HCT116 (cell line): Measurements from ENCODE around the gene UBE2H. TPM values are rescaled to one million over a fixed set of nuclear protein-coding genes. Genes with fewer than 3 reads are reported as not detected.

Experiments
- ATAC-seq: fragments of 200-7000 bp; cut with Tn5 transposase; 2 replicates; pipeline ENCODE4 v1.9.1; 2020; ENCODE audit warnings: mild to moderate bottlenecking, moderate library complexity
- BruUV-seq: library from RNA; stranded (reverse); fragments of 400-500 nt; replicated peaks from 2 replicates; lab custom pipeline; 2021; lab: Mats Ljungman, UMichigan
- CTCF ChIA-PET: fragments of 300-600 bp; sonication (Branson Sonifier 250); formaldehyde crosslinking; loops from one replicate; lab custom pipeline; 2021; ENCODE audit warnings: antibody characterized with exemption; lab: Charles Lee
- POLR2A ChIA-PET: fragments of 300-600, 350-600 bp; sonication (Branson Sonifier 250); formaldehyde crosslinking; loops from one replicate; lab custom pipeline; 2021; ENCODE audit warnings: antibody characterized with exemption; lab: Charles Lee
- RAD21 ChIA-PET, 2 experiments: fragments of 300-600 bp; sonication (Branson Sonifier 250); formaldehyde crosslinking; loops; one replicate each; lab custom pipeline; 2023; ENCODE audit warnings: low total read pairs in 2 of 2; ENCODE audit not compliant: uncharacterized antibody in 2 of 2, unreplicated experiment in 2 of 2, low non-redundant PET in 1 of 2; lab: Charles Lee
- DNase-seq: peaks from one replicate; pipeline ENCODE4 v3.0.0-alpha.2; 2010; ENCODE audit warnings: low read depth, low spot score
- H2AFZ ChIP-seq: fragments of 200-600 bp; shearing (Covaris generic), sonication (generic); 2 replicates; pipeline ENCODE4 v1.6.1; 2017; ENCODE audit warnings: low read depth, mixed run types, mixed read lengths, antibody characterized with exemption, low read length; ENCODE audit not compliant: poor library complexity, severe bottlenecking
- H3K27ac ChIP-seq: 2 replicates; pipeline ENCODE4 v1.5.1; 2012; ENCODE audit warnings: low read depth, low read length
- H3K27me3 ChIP-seq: fragments of 200-600 bp; sonication (generic); 2 replicates; pipeline ENCODE4 v1.6.1; 2016; ENCODE audit warnings: mixed run types, low read length, mixed read lengths; ENCODE audit not compliant: insufficient read depth
- H3K36me3 ChIP-seq, 2 experiments: fragments of 200-500 bp in 1 of 2; fragments of 200-600 bp in 1 of 2; sonication (Bioruptor generic) in 1 of 2; sonication (generic) in 1 of 2; 2 replicates each; pipeline versions ENCODE4 v1.5.1 to v1.6.1; 2014 to 2016; ENCODE audit warnings: low read length in 2 of 2, inconsistent platforms in 1 of 2, mixed read lengths in 1 of 2, mixed run types in 1 of 2; ENCODE audit not compliant: insufficient read depth in 2 of 2, control insufficient read depth in 1 of 2
- H3K4me1 ChIP-seq, 2 experiments: fragments of 200-600 bp in 1 of 2; sonication (generic) in 1 of 2; 2 replicates each; pipeline versions ENCODE4 v1.5.1 to v1.6.1; 2012 to 2017; ENCODE audit warnings: low read length in 2 of 2, inconsistent platforms in 1 of 2, mild to moderate bottlenecking in 1 of 2, mixed read lengths in 1 of 2, mixed run types in 1 of 2, moderate library complexity in 1 of 2; ENCODE audit not compliant: insufficient read depth in 2 of 2, control insufficient read depth in 1 of 2
- H3K4me2 ChIP-seq: fragments of 200-600 bp; sonication (generic); 2 replicates; pipeline ENCODE4 v1.6.1; 2017; ENCODE audit warnings: mixed run types, low read length, mixed read lengths
- H3K4me3 ChIP-seq, 2 experiments: fragments of 200-600 bp in 1 of 2; sonication (generic) in 1 of 2; replicated peaks in 1 of 2; 2 replicates each; pipeline ENCODE4 v1.5.1; 2011 to 2016; ENCODE audit warnings: low read length in 2 of 2, control low read depth in 1 of 2, low read depth in 1 of 2, mild to moderate bottlenecking in 1 of 2, mixed read lengths in 1 of 2, mixed run types in 1 of 2
- H3K79me2 ChIP-seq: fragments of 200-600 bp; sonication (generic); 2 replicates; pipeline ENCODE4 v1.6.1; 2017; ENCODE audit warnings: mild to moderate bottlenecking, mixed run types, low read length, moderate library complexity, mixed read lengths; ENCODE audit not compliant: insufficient read depth
- H3K9ac ChIP-seq: fragments of 200-600 bp; sonication (generic); 2 replicates; pipeline ENCODE4 v1.6.1; 2016; ENCODE audit warnings: low read length, mixed read lengths
- H3K9me2 ChIP-seq: fragments of 200-600 bp; sonication (generic), shearing (Covaris generic); 2 replicates; pipeline ENCODE4 v1.6.1; 2017; ENCODE audit warnings: mixed run types, mild to moderate bottlenecking, moderate library complexity; ENCODE audit not compliant: insufficient read depth
- H3K9me3 ChIP-seq, 2 experiments: fragments of 200-500 bp in 1 of 2; fragments of 200-600 bp in 1 of 2; sonication (Bioruptor generic) in 1 of 2; sonication (generic) in 1 of 2; 2 replicates each; pipeline ENCODE4 v1.6.1; 2014 to 2017; ENCODE audit warnings: low read length in 2 of 2, mixed read lengths in 2 of 2, inconsistent platforms in 1 of 2, low read depth in 1 of 2, mild to moderate bottlenecking in 1 of 2, mixed run types in 1 of 2, moderate library complexity in 1 of 2; ENCODE audit not compliant: control insufficient read depth in 1 of 2, insufficient read depth in 1 of 2
- H4K20me1 ChIP-seq: fragments of 200-600 bp; sonication (generic), shearing (Covaris generic); 2 replicates; pipeline ENCODE4 v1.6.1; 2017; ENCODE audit warnings: mixed run types, mild to moderate bottlenecking, moderate library complexity; ENCODE audit not compliant: insufficient read depth
- ATF3 ChIP-seq: IDR thresholded peaks from 2 replicates; pipeline ENCODE4 v1.6.1; 2012
- CBX3 ChIP-seq: IDR thresholded peaks from 2 replicates; pipeline ENCODE4 v1.6.1; 2012; ENCODE audit warnings: low read depth
- CEBPB ChIP-seq: IDR thresholded peaks from 2 replicates; pipeline ENCODE4 v1.6.1; 2012; ENCODE audit warnings: low read depth
- EGR1 ChIP-seq: IDR thresholded peaks from 2 replicates; pipeline ENCODE4 v1.6.1; 2012; ENCODE audit warnings: low read depth
- EZH2 ChIP-seq: fragments of 200-600 bp; sonication (generic); IDR thresholded peaks from 2 replicates; pipeline ENCODE4 v1.6.1; 2017; ENCODE audit warnings: antibody characterized with exemption, mixed run types
- FOSL1 ChIP-seq: IDR thresholded peaks from 2 replicates; pipeline ENCODE4 v1.6.1; 2012; ENCODE audit warnings: low read depth
- MAX ChIP-seq: IDR thresholded peaks from 2 replicates; pipeline ENCODE4 v1.6.1; 2012
- POLR2A ChIP-seq: IDR thresholded peaks from 2 replicates; pipeline ENCODE4 v1.7.0; 2011; ENCODE audit warnings: borderline replicate concordance; ENCODE audit not compliant: insufficient read depth, insufficient read length; ENCODE audit errors: extremely low read depth
- REST ChIP-seq: IDR thresholded peaks from 2 replicates; pipeline ENCODE4 v1.6.1; 2012; ENCODE audit warnings: low read depth
- SIN3A ChIP-seq: IDR thresholded peaks from 2 replicates; pipeline ENCODE4 v1.6.1; 2012; ENCODE audit warnings: low read depth
- SP1 ChIP-seq: IDR thresholded peaks from 2 replicates; pipeline ENCODE4 v1.6.1; 2012; ENCODE audit warnings: low read depth
- SRF ChIP-seq: IDR thresholded peaks from 2 replicates; pipeline ENCODE4 v1.6.1; 2012; ENCODE audit warnings: low read depth
- TCF7L2 ChIP-seq: IDR thresholded peaks from 2 replicates; pipeline ENCODE4 v1.7.0; 2011; ENCODE audit warnings: borderline replicate concordance, inconsistent platforms; ENCODE audit not compliant: insufficient read depth, insufficient read length; ENCODE audit errors: extremely low read depth
- YY1 ChIP-seq: IDR thresholded peaks from 2 replicates; pipeline ENCODE4 v1.6.1; 2011; ENCODE audit warnings: low read length, low read depth, moderate library complexity, mild to moderate bottlenecking; ENCODE audit not compliant: insufficient replicate concordance; ENCODE audit errors: extremely low read depth
- ZFX ChIP-seq: fragments of 450-650 bp; IDR thresholded peaks from 2 replicates; pipeline ENCODE4 v1.6.1; 2017
- ZNF274 ChIP-seq: fragments of 200-500 bp; sonication (Bioruptor generic); IDR thresholded peaks from 2 replicates; pipeline ENCODE4 v1.6.1; 2014; ENCODE audit warnings: mild to moderate bottlenecking, low read depth, low read length, inconsistent platforms
- intact Hi-C: fragments of 100-400 bp; cut with micrococcal nuclease; formaldehyde crosslinking; loops from 2 replicates; pipeline ENCODE4 v1.10.0; 2022
- total RNA-seq: library from RNA; stranded (reverse); gene quantifications from one replicate; pipeline ENCODE4 v1.2.1, GENCODE V29; 2021; ENCODE audit not compliant: unreplicated experiment

UBE2H gene
- total RNA-seq, 1 experiment from 2014 or later: 117 TPM

GRCh38 chr7:129799350-129799955, 153.3 kb downstream of the UBE2H start:
- Histone ChIP-seq H3K9me3 (no peaks in the 10 kb centered on the region), H3K9me2 (no peaks in the 10 kb centered on the region), H3K4me3 (no peak overlapping the region), H3K36me3 (no peaks in the 10 kb centered on the region), H2AFZ (no peak overlapping the region)
- BruUV-seq: no TSS peak
- no peak for TF ChIP-seq SRF
- no peak for TF ChIP-seq TCF7L2
- TF ChIP-seq CEBPB: no peak
- no peak for TF ChIP-seq ATF3
- no peak for TF ChIP-seq SP1
- no peak for TF ChIP-seq EGR1
- no peak for TF ChIP-seq MAX
- TF ChIP-seq POLR2A: no peak
- no peak for TF ChIP-seq CBX3
- no peak for TF ChIP-seq EZH2
- TF ChIP-seq ZFX: no peak
- no peak for TF ChIP-seq YY1
- TF ChIP-seq FOSL1: no peak
- no peak for TF ChIP-seq ZNF274
- TF ChIP-seq SIN3A: no peak
- no peak for TF ChIP-seq REST
- TF ChIP-seq, all 23 proteins: peak for 0
- DNase-seq (no peak), ATAC-seq (no peak)
- POLR2A ChIA-PET: no interaction called here
- Histone ChIP-seq H3K4me1 (no peaks in the 10 kb centered on the region), H3K27me3 (no peaks in the 10 kb centered on the region), H4K20me1 (no peaks in the 10 kb centered on the region), H3K79me2 (no peaks in the 10 kb centered on the region), H3K4me2 (no peak overlapping the region), H3K9ac (no peak overlapping the region), H3K27ac (no peak overlapping the region)
- CTCF ChIA-PET: no interaction called here
- intact Hi-C loops: no loop called here
- RAD21 ChIA-PET: no interaction called here
